ENCODE results near the gene FAM124B. TPM values are rescaled to one million over a fixed set of nuclear protein-coding genes. Genes with fewer than 3 reads are reported as not detected.
A peak's percentile ranks its signal among the peaks of the same experiment; 100 is the strongest.
"Not testable (repeated sequence)": the region's sequence is repeated elsewhere in the genome, so short reads cannot be mapped to it uniquely, and the experiment has no call there.

FAM124B gene
- total and polyA plus RNA-seq, 5 experiments from 2014 or later: 0.14 to 0.18 TPM; not detected in 3

- DNase-seq: no peak
- H3K27me3 Mint-ChIP-seq: peaks cover 0 to 15% (median 7%) of the 10 kb centered on the region in 5 donors
- no peak overlapping the region for H3K4me3 Mint-ChIP-seq
- POLR2A ChIA-PET: no interaction called here
- ATAC-seq: no peak
- peaks cover 3 to 5% (median 4%) of the 10 kb centered on the region in 4 donors for H3K4me1 Mint-ChIP-seq
- H3K27ac Mint-ChIP-seq: no peak overlapping the region
- no peaks in the 10 kb centered on the region for H3K9me3 Mint-ChIP-seq
- peaks cover 0 to 4% (median 0%) of the 10 kb centered on the region in 3 donors for H3K36me3 Mint-ChIP-seq
Measured at GRCh38 chr2:224408676-224409075, 6.8 kb upstream of the FAM124B start.

- Mint-ChIP-seq H3K36me3 (peaks cover 0 to 4% (median 0%) of the 10 kb centered on the region in 3 donors), H3K27me3 (peaks cover 0 to 15% (median 7%) of the 10 kb centered on the region in 5 donors), H3K27ac (no peak overlapping the region), H3K9me3 (no peaks in the 10 kb centered on the region), H3K4me3 (no peak overlapping the region), H3K4me1 (peaks cover 3 to 7% (median 4%) of the 10 kb centered on the region in 4 donors)
- no peak for ATAC-seq
- POLR2A ChIA-PET: no interaction called here
- no peak for DNase-seq
Measured at GRCh38 chr2:224407241-224407701, 5.4 kb upstream of the FAM124B start.

- Mint-ChIP-seq H3K9me3 (no peaks in the 10 kb centered on the region), H3K4me1 (peaks cover 4 to 21% (median 16%) of the 10 kb centered on the region in 4 donors), H3K4me3 (no peak overlapping the region), H3K27me3 (peaks cover 0 to 15% (median 8%) of the 10 kb centered on the region in 5 donors), H3K27ac (no peak overlapping the region), H3K36me3 (peaks cover 0 to 4% (median 0%) of the 10 kb centered on the region in 3 donors)
- ATAC-seq (no peak), DNase-seq (no peak)
- POLR2A ChIA-PET: no interaction called here
Measured at GRCh38 chr2:224405841-224406370, 4.0 kb upstream of the FAM124B start.

- Mint-ChIP-seq H3K9me3 (no peaks in the 10 kb centered on the region), H3K36me3 (peaks cover 0 to 4% (median 0%) of the 10 kb centered on the region in 3 donors), H3K4me1 (peaks cover 4 to 22% (median 17%) of the 10 kb centered on the region in 4 donors), H3K27ac (no peak overlapping the region), H3K27me3 (peaks cover 0 to 15% (median 8%) of the 10 kb centered on the region in 5 donors), H3K4me3 (no peak overlapping the region)
- POLR2A ChIA-PET: no interaction called here
- DNase-seq (no peak), ATAC-seq (no peak)
Measured at GRCh38 chr2:224405412-224405811, 3.5 kb upstream of the FAM124B start.

DNA sequence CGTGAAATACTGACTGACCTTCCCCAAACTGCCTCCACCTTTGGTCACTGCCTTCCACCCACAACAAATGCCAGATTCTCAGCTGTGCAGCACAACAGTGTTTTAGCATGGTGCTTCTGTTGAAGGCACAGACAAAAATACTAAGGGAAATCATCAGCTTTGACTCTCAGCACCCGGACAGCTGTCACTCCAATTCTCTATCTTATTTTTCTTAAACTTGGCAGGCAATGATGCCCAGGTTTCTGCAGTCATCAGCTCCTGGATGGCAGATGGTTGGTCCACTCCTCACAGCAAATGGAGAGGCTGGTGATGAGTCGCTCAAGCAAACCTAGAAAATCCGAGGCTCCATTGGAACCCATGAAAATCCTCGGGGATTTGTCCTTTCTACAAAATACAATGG lies 2.9 kb upstream of the FAM124B start:
- Mint-ChIP-seq H3K4me3 (no peak overlapping the region), H3K4me1 (peaks cover 4 to 22% (median 17%) of the 10 kb centered on the region in 4 donors), H3K27ac (no peak overlapping the region), H3K27me3 (peaks cover 0 to 15% (median 6%) of the 10 kb centered on the region in 5 donors), H3K36me3 (peaks cover 0 to 4% (median 0%) of the 10 kb centered on the region in 3 donors), H3K9me3 (no peaks in the 10 kb centered on the region)
- ATAC-seq (no peak), DNase-seq (no peak)
- POLR2A ChIA-PET: no interaction called here

DNA sequence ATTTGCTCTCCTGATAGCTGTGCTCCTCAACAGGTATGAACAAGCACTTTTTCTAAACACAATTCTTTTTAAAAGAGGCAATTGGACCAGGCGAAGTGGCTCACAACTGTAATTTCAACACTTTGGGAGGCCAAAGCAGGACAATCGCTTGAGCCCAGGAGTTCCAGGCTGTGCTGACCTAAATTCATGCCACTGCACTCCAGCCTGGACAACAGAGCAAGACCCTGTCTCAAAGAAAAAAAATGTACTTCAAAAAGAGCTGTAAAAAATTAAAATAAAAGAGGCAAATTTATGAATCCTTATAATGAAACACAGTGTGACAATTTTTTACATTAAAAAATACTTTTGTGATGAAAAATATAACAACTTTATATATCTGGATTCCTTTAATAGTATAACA lies 1.8 kb upstream of the FAM124B start:
- Mint-ChIP-seq H3K4me1 (peaks cover 4 to 22% (median 17%) of the 10 kb centered on the region in 4 donors), H3K27ac (no peak overlapping the region), H3K36me3 (peaks cover 0 to 3% (median 0%) of the 10 kb centered on the region in 3 donors), H3K27me3 (peaks cover 0 to 15% (median 6%) of the 10 kb centered on the region in 5 donors), H3K4me3 (no peak overlapping the region), H3K9me3 (no peaks in the 10 kb centered on the region)
- no peak for DNase-seq
- POLR2A ChIA-PET: no interaction called here
- no peak for ATAC-seq

DNA sequence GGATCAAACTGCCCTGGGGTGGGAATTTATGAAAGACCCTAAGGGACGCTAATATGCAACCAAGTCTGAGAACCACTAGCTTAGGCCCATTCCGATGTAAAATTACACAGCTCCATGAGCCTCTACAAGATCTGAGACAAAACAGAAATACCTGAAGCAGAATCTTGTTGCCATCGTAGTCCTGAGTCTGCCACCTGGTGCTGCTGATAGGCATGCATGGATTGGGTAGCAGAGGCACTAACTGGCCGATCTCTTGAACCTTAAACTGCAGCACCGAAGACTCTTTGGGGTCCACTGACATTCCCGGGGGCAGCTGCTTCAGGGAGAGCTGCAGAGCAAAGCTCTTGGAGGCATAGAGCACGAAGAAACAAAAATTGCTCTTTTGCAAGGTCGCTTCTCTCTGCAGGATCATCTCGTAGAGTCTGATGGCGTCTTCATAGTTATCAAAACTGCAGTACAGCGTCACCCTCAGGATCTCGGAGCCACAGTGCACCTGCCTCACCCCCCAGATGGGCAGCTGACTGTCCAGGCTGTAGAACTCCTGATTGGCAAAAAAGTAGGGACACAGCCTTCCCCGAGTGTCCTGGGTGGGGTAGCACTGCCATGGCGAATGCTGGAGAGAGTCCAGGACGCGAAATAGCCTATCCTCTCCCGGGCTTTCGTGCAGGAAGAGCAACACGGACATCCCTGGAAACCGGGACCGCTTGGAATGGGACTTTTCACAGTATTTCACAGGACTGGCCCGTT lies 848 bp downstream of the FAM124B start:
- peak; percentile 17 to 44 for ATAC-seq
- POLR2A ChIA-PET: no interaction called here
- H3K4me1 Mint-ChIP-seq: peaks cover 4 to 16% (median 13%) of the 10 kb centered on the region in 4 donors

GRCh38 chr2:224400174-224400810 lies 1.6 kb downstream of the FAM124B start:
- Mint-ChIP-seq H3K4me3 (peak overlapping the region in 2 of 10 donors; percentile 67 to 78), H3K27ac (no peak overlapping the region), H3K36me3 (no peaks in the 10 kb centered on the region), H3K27me3 (peaks cover 0 to 7% (median 0%) of the 10 kb centered on the region in 5 donors), H3K4me1 (peaks cover 4 to 16% (median 13%) of the 10 kb centered on the region in 4 donors), H3K9me3 (no peaks in the 10 kb centered on the region)
- DNase-seq (no peak), ATAC-seq (no peak)
- POLR2A ChIA-PET: no interaction called here

More for the DNA sequence above, 848 bp downstream of the FAM124B start:
- H3K27ac Mint-ChIP-seq: peak overlapping the region in 6 of 10 donors; percentile 8 to 81 (median 66)
- no peaks in the 10 kb centered on the region for H3K9me3 Mint-ChIP-seq
- H3K27me3 Mint-ChIP-seq: peaks cover 0 to 7% (median 0%) of the 10 kb centered on the region in 5 donors
- H3K4me3 Mint-ChIP-seq: peak overlapping the region; percentile 65 to 80 (median 77)
- H3K36me3 Mint-ChIP-seq: no peaks in the 10 kb centered on the region
- peak in 3 of 10 donors; percentile 6 to 7 (median 7) for DNase-seq

DNA sequence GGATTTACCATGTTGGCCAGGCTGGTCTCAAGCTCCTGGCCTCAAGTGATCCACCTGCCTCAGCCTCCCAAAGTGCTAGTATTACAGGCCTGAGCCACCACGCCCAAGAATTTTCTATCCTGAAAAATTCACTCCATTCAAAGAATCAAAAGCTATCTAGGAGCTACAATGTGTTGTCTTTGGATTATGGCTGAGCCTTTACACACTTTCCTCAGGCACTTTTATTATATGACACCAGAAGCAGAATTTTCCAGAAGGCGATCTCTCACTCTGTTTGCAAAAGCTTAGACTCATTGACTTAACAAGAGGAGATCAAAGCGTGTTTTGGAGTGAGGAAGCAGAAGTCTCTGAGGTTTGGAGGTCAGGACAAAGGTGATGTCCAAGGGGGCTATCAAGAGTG lies 3.6 kb downstream of the FAM124B start:
- H3K9me3 Mint-ChIP-seq: no peaks in the 10 kb centered on the region
- ATAC-seq (no peak), DNase-seq (no peak)
- POLR2A ChIA-PET: no interaction called here
- no peak overlapping the region for H3K4me3 Mint-ChIP-seq
- H3K27me3 Mint-ChIP-seq: peaks cover 0 to 2% (median 0%) of the 10 kb centered on the region in 5 donors
- H3K27ac Mint-ChIP-seq: no peak overlapping the region
- H3K4me1 Mint-ChIP-seq: peaks cover 4 to 16% (median 13%) of the 10 kb centered on the region in 4 donors
- no peaks in the 10 kb centered on the region for H3K36me3 Mint-ChIP-seq

DNA sequence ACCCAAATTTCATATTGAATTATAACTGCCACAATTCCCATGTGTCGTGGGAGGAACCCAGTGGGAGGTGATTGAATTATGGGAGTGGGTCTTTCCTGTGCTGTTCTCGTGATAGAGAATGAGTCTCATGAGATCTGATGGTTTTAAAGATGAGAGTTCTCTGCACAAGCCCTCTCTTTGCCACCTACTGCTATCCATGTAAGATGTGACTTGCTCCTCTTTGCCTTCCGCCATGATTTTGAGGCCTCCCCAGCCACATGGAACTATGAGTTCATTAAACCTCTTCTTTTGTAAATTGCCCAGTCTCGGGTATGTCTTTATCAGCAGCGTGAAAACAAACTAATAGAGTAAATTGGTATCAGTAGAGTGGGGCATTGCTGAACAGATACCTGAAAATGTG lies 4.8 kb downstream of the FAM124B start:
- H3K27ac Mint-ChIP-seq, H3K9me3 Mint-ChIP-seq, H3K4me3 Mint-ChIP-seq, ATAC-seq, H3K27me3 Mint-ChIP-seq, POLR2A ChIA-PET, H3K36me3 Mint-ChIP-seq, DNase-seq: not testable (repeated sequence)
- H3K4me1 Mint-ChIP-seq: peaks cover 3 to 13% (median 11%) of the 10 kb centered on the region in 4 donors

DNA sequence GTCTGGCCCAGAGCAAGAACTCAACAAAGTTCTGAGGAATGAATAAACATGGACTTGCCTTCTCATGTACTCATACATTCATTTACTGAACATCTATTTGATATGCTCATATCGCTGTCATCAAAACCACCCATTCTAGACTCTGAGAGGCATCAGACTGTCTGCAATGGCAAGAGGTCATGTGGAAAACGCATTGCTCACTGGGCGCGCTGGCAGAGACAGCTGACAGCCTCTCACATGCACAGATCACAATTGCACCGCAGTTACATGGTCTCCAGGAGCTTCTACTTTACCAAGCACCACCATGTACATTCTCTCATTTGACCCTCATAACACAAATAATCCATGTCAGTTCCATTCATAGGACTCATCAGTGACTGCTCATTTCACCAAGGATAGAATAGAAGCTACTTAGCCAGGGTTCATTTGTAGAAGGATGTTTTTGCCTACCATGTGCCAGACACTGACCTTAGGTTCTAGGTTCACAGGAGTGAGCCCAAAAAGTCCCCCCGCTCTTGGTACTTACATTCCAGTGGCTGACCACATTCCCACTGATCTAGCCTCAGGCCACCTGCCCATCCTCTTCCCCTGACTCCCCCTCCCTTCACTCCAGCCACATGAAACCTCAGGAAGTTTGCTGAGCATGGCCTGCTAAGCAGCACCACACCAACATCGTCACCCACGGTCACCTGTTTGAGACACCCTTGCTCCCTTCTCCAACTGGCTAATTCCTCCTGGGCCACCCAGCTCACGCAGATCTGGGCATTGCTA lies 6.1 kb downstream of the FAM124B start:
- Mint-ChIP-seq H3K4me3 (no peak overlapping the region), H3K27ac (peak overlapping the region in 1 of 10 donors; percentile 3), H3K9me3 (no peaks in the 10 kb centered on the region), H3K27me3 (no peaks in the 10 kb centered on the region), H3K4me1 (peaks cover 0 to 3% (median 1%) of the 10 kb centered on the region in 4 donors), H3K36me3 (no peaks in the 10 kb centered on the region)
- ATAC-seq (no peak), DNase-seq (no peak)
- POLR2A ChIA-PET: no interaction called here

- no peak for DNase-seq
- POLR2A ChIA-PET: no interaction called here
- Mint-ChIP-seq H3K27ac (peak overlapping the region in 1 of 10 donors; percentile 61), H3K36me3 (no peaks in the 10 kb centered on the region), H3K9me3 (no peaks in the 10 kb centered on the region), H3K4me3 (no peak overlapping the region), H3K4me1 (peaks cover 0 to 3% (median 0%) of the 10 kb centered on the region in 4 donors), H3K27me3 (peaks cover 0 to 2% (median 0%) of the 10 kb centered on the region in 5 donors)
- ATAC-seq: no peak
Measured at GRCh38 chr2:224393157-224393872, 8.6 kb downstream of the FAM124B start.

Measured in naive thymus-derived CD8-positive, alpha-beta T cell (primary cell).